Parathyroid adenoma (tissue), 2 donors: ENCODE results near the gene MIR17HG.

Source experiments
- H2AFZ ChIP-seq: fragments of 300-600 bp; sonication (generic); one replicate; pipeline ENCODE4 v1.7.0; 2017; ENCODE audit warnings: antibody characterized with exemption, mild to moderate bottlenecking
- H3K27ac ChIP-seq: fragments of 300-600 bp; sonication (generic); one replicate; pipeline ENCODE4 v1.7.0; 2017
- H3K27me3 ChIP-seq: fragments of 300-600 bp; sonication (generic); one replicate; pipeline ENCODE4 v1.7.0; 2017; ENCODE audit warnings: low read length; ENCODE audit not compliant: control insufficient read depth, insufficient read depth
- H3K36me3 ChIP-seq: fragments of 300-600 bp; sonication (generic); one replicate; pipeline ENCODE4 v1.7.0; 2017; ENCODE audit warnings: low read length; ENCODE audit not compliant: control insufficient read depth, insufficient read depth
- H3K4me1 ChIP-seq: fragments of 300-600 bp; sonication (generic); one replicate; pipeline ENCODE4 v1.7.0; 2017; ENCODE audit warnings: control low read depth
- H3K4me2 ChIP-seq: fragments of 300-600 bp; sonication (generic); one replicate; pipeline ENCODE4 v1.7.0; 2017; ENCODE audit warnings: low read length
- H3K4me3 ChIP-seq: fragments of 300-600 bp; sonication (generic); one replicate; pipeline ENCODE4 v1.7.0; 2017; ENCODE audit warnings: low read depth, low read length
- H3K79me2 ChIP-seq: fragments of 300-600 bp; sonication (generic); one replicate; pipeline ENCODE4 v1.7.0; 2017; ENCODE audit warnings: control low read depth
- H3K9ac ChIP-seq: fragments of 300-600 bp; sonication (generic); one replicate; pipeline ENCODE4 v1.7.0; 2017; ENCODE audit warnings: mild to moderate bottlenecking
- H3K9me3 ChIP-seq: fragments of 300-600 bp; sonication (generic); one replicate; pipeline ENCODE4 v1.7.0; 2017; ENCODE audit warnings: low read length; ENCODE audit not compliant: control insufficient read depth
- TF ChIP-seq, protein P1 (sequence below): fragments of 300-600 bp; sonication (generic); IDR thresholded peaks from one replicate; pipeline ENCODE4 v1.7.0; 2017; ENCODE audit warnings: antibody characterized with exemption, mild to moderate bottlenecking
- donor health status: primary hyperparathyroidism.

Gene MIR17HG

DNA sequence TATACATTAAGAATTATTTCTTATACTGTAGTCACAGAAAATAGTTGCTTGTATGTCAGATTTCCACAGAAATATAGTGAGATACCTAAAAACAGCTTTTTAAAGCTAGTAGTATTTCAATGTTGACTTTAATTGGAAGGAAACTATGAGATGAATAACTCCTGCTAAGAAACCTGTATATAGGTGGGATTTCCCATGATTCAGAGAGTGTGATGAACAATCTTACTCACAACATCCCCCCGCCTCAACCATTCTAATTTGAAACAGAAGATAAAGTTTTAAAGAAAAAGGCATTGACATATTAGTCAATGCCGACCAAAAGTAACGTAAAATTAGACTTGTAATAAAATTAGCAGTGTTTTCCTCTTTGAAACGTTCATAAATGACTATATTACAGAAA lies 1.4 kb upstream of the MIR17HG start:
- no peak overlapping the region for H3K4me3 ChIP-seq
- H3K9me3 ChIP-seq: no peaks in the 10 kb centered on the region
- H3K36me3 ChIP-seq: no peaks in the 10 kb centered on the region
- H3K27me3 ChIP-seq: no peaks in the 10 kb centered on the region
- no peak overlapping the region for H3K27ac ChIP-seq
- H3K9ac ChIP-seq: no peak overlapping the region
- no peak overlapping the region for H3K4me2 ChIP-seq
- peaks cover 9% of the 10 kb centered on the region for H3K4me1 ChIP-seq
- no peaks in the 10 kb centered on the region for H3K79me2 ChIP-seq
- TF ChIP-seq, protein P1, sequence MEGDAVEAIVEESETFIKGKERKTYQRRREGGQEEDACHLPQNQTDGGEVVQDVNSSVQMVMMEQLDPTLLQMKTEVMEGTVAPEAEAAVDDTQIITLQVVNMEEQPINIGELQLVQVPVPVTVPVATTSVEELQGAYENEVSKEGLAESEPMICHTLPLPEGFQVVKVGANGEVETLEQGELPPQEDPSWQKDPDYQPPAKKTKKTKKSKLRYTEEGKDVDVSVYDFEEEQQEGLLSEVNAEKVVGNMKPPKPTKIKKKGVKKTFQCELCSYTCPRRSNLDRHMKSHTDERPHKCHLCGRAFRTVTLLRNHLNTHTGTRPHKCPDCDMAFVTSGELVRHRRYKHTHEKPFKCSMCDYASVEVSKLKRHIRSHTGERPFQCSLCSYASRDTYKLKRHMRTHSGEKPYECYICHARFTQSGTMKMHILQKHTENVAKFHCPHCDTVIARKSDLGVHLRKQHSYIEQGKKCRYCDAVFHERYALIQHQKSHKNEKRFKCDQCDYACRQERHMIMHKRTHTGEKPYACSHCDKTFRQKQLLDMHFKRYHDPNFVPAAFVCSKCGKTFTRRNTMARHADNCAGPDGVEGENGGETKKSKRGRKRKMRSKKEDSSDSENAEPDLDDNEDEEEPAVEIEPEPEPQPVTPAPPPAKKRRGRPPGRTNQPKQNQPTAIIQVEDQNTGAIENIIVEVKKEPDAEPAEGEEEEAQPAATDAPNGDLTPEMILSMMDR: no peak
- no peak overlapping the region for H2AFZ ChIP-seq

DNA sequence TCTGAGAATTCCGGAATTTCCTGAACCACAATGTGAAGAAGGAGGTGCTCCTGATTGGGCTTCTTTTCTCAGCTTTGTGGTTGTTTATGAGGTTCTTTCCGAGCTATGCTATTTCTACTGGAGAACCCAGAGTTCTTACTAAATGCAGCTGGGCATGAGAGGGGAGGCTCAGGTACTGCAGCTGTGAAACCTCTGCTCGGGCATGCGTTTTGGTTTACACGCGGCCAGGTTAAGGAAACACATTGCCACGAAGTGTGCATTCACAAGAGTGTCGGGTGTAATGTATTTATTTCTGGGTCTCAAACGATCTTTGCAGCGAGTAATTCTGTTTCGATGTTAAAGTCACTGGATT lies 661 bp upstream of the MIR17HG start:
- TF ChIP-seq, protein P1: no peak
- Histone ChIP-seq H3K4me2 (peak overlapping the region; percentile 86), H3K9me3 (no peaks in the 10 kb centered on the region), H2AFZ (peak overlapping the region; percentile 84), H3K79me2 (no peaks in the 10 kb centered on the region), H3K9ac (no peak overlapping the region), H3K27ac (peak overlapping the region; percentile 53), H3K27me3 (no peaks in the 10 kb centered on the region), H3K4me1 (peaks cover 9% of the 10 kb centered on the region), H3K36me3 (no peaks in the 10 kb centered on the region), H3K4me3 (peak overlapping the region; percentile 60)

DNA sequence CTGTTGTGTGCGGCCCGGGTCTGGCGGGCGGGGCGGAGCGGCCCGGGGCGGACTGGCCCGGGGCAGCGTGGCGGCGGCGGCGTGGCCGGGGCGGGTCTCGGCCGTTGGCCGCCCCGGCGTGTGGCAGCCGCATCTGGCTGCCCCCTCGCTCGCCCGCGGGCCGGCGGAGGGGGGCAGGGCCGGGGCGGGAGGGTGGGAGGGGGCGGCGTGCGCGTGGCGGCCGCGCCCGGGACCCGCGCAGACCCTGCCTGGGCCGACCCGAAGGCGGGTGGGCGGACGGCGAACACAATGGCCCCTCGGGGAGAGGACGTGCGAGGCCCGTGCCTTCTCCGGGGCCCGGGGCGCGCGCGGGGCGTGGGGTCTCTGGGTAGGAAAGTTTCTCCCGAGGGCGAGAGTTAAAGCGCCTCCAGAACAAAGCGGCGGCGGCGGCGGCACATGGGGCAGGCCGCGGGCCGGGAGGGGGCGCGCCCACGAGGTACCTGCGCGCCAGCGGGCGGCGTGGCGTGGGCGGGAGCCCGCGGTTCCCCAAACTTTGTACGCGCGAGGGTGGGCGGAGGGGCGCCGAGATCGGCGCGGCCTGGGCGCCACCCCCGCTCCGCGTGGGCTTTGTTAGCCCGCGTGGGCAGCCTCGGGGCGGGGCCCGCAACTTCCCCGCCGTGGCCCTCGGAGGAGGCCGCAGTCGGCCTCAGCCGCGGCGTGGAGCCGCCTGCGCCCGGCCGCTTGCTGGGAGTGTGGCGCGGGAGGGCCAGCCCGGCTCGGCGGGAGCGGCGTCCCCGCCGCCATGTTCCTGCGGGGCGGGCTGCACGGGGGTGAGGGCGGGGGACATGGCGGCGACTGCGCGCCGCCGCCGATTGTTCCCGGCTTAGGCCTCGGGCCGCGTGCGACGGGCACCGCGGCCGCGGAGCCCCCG lies 764 bp downstream of the MIR17HG start:
- peaks cover 9% of the 10 kb centered on the region for H3K4me1 ChIP-seq
- TF ChIP-seq, protein P1: no peak
- H3K4me2 ChIP-seq: peak overlapping the region; percentile 86
- H3K9ac ChIP-seq: no peak overlapping the region
- H3K79me2 ChIP-seq: no peaks in the 10 kb centered on the region
- H2AFZ ChIP-seq: peak overlapping the region; percentile 68
- H3K27me3 ChIP-seq: no peaks in the 10 kb centered on the region
- H3K9me3 ChIP-seq: no peaks in the 10 kb centered on the region
- peak overlapping the region; percentile 60 for H3K4me3 ChIP-seq
- H3K27ac ChIP-seq: peak overlapping the region; percentile 44
- no peaks in the 10 kb centered on the region for H3K36me3 ChIP-seq

DNA sequence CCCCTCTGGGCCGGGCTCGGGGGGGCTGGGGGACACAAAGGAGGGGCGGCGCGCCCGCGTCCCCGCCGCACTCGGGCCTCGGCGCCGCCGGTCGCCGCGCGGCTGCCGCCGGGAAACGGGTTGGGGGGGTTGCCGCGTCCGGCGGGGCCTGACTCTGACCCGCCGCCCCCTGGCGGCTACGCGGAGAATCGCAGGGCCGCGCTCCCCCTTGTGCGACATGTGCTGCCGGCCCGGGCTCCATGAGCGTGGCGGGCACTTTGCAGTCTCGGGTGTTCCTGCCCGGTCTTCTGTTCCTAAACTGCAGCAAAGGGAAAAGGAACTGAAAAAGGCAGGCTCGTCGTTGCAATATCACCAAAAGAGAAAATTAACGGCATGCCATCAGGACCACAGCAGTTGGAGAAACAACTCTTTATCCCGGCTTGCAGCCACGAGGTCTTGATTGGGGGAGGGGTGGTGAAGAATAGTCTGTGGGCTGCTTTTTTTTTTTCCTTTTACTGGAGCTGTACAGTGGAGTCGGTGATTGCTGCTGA lies 1.5 kb downstream of the MIR17HG start:
- TF ChIP-seq, protein P1: peak; percentile 82
- Histone ChIP-seq H3K27me3 (no peaks in the 10 kb centered on the region), H3K4me3 (peak overlapping the region; percentile 58), H3K4me2 (peak overlapping the region; percentile 77), H3K9me3 (no peaks in the 10 kb centered on the region), H3K4me1 (peaks cover 9% of the 10 kb centered on the region), H3K27ac (no peak overlapping the region), H3K36me3 (no peaks in the 10 kb centered on the region), H2AFZ (peak overlapping the region; percentile 76), H3K9ac (no peak overlapping the region), H3K79me2 (no peaks in the 10 kb centered on the region)
